B cell (primary cell): Measurements from ENCODE around the gene BHLHE23.

ENCODE experiments used
- CTCF ChIP-seq: fragments of 200-600 bp; IDR thresholded peaks from one replicate; pipeline ENCODE4 v1.8.0; 2022; ENCODE audit warnings: antibody characterized with exemption, mild to moderate bottlenecking
- EZH2 ChIP-seq: IDR thresholded peaks from 2 replicates; pipeline ENCODE4 v1.6.1; 2012; ENCODE audit warnings: borderline replicate concordance, low read depth, mild to moderate bottlenecking, moderate library complexity, low read length; ENCODE audit not compliant: insufficient read depth, poor library complexity, severe bottlenecking

GRCh38 chr20:63029358-63030121 lies 22.8 kb upstream of the BHLHE23 start:
- TF ChIP-seq CTCF (no peak), EZH2 (no peak)
